Measurements from ENCODE around the gene S100A4.

GRCh38 chr1:153494976-153495535 is 50.5 kb downstream of the S100A4 start:
- TF ChIP-seq, protein P1, sequence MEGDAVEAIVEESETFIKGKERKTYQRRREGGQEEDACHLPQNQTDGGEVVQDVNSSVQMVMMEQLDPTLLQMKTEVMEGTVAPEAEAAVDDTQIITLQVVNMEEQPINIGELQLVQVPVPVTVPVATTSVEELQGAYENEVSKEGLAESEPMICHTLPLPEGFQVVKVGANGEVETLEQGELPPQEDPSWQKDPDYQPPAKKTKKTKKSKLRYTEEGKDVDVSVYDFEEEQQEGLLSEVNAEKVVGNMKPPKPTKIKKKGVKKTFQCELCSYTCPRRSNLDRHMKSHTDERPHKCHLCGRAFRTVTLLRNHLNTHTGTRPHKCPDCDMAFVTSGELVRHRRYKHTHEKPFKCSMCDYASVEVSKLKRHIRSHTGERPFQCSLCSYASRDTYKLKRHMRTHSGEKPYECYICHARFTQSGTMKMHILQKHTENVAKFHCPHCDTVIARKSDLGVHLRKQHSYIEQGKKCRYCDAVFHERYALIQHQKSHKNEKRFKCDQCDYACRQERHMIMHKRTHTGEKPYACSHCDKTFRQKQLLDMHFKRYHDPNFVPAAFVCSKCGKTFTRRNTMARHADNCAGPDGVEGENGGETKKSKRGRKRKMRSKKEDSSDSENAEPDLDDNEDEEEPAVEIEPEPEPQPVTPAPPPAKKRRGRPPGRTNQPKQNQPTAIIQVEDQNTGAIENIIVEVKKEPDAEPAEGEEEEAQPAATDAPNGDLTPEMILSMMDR (IDR thresholded peaks at IDR 0.05): peak; percentile 97
- TF ChIP-seq ZFX (IDR thresholded peaks at IDR 0.05; ENCODE audit: borderline replicate concordance): no peak

Measured in 22Rv1 (cell line).